Muscle of arm (tissue), 12 donors: ENCODE results near the gene HCK. TPM values are rescaled to one million over a fixed set of nuclear protein-coding genes. Genes with fewer than 3 reads are reported as not detected.
A peak's percentile ranks its signal among the peaks of the same experiment; 100 is the strongest.
"Not testable (repeated sequence)": the region's sequence is repeated elsewhere in the genome, so short reads cannot be mapped to it uniquely, and the experiment has no call there.

Experiments used
- DNase-seq: peaks from one replicate; pipeline ENCODE4 v3.0.0-alpha.2; 2013
- polyA plus RNA-seq, 12 donors: library from polyadenylated mRNA; unstranded; fragments of 120-200 nt; gene quantifications; one replicate each; pipeline ENCODE4 v1.2.1, GENCODE V29; 2013; ENCODE audit not compliant: insufficient read length in 12 of 12

HCK gene
- polyA plus RNA-seq, 12 donors: 2.9 to 9.2 (median 3.8) TPM; not detected in 1

GRCh38 chr20:32027643-32028042, 24.4 kb upstream of the HCK start:
- no peak for DNase-seq

GRCh38 chr20:32028647-32029372, 23.2 kb upstream of the HCK start:
- DNase-seq: no peak

GRCh38 chr20:32029561-32029960, 22.5 kb upstream of the HCK start:
- DNase-seq: no peak

- peak; percentile 56 for DNase-seq
These were observed 20.8 kb upstream of the HCK start for GRCh38 chr20:32031007-32031958.

GRCh38 chr20:32033316-32033715, 18.7 kb upstream of the HCK start:
- DNase-seq: no peak

- not testable (repeated sequence) for DNase-seq
These were observed 18.3 kb upstream of the HCK start for GRCh38 chr20:32033721-32034120.

GRCh38 chr20:32034581-32035425, 17.2 kb upstream of the HCK start:
- no peak for DNase-seq

GRCh38 chr20:32035426-32035779, 16.6 kb upstream of the HCK start:
- no peak for DNase-seq

- no peak for DNase-seq
These were observed 15.8 kb upstream of the HCK start for GRCh38 chr20:32036252-32036651.

- no peak for DNase-seq
These were observed 15.1 kb upstream of the HCK start for GRCh38 chr20:32036716-32037485.

- no peak for DNase-seq
These were observed 14.1 kb upstream of the HCK start for GRCh38 chr20:32037929-32038328.

GRCh38 chr20:32040142-32040953, 11.7 kb upstream of the HCK start:
- no peak for DNase-seq

- no peak for DNase-seq
These were observed 6.0 kb upstream of the HCK start for GRCh38 chr20:32045999-32046398.

GRCh38 chr20:32050324-32050841, 1.7 kb upstream of the HCK start:
- DNase-seq: no peak

GRCh38 chr20:32050851-32051556, 1.0 kb upstream of the HCK start:
- DNase-seq: no peak

GRCh38 chr20:32051720-32052089, 337 bp upstream of the HCK start:
- no peak for DNase-seq

- DNase-seq: no peak
These were observed 828 bp downstream of the HCK start for GRCh38 chr20:32052778-32053362.

GRCh38 chr20:32053648-32054047, 1.6 kb downstream of the HCK start:
- DNase-seq: no peak
